Measurements from ENCODE around the gene XXYLT1. TPM values are rescaled to one million over a fixed set of nuclear protein-coding genes. Genes with fewer than 3 reads are reported as not detected.
A peak's percentile ranks its signal among the peaks of the same experiment; 100 is the strongest.

The XXYLT1 gene
- total and polyA plus RNA-seq, 9 of the 15 experiments (the other 6 are each of a cell fraction or from before 2014, with no cell fraction given): 1.9 to 18.9 (median 15.0) TPM

- TF ChIP-seq, protein P1, sequence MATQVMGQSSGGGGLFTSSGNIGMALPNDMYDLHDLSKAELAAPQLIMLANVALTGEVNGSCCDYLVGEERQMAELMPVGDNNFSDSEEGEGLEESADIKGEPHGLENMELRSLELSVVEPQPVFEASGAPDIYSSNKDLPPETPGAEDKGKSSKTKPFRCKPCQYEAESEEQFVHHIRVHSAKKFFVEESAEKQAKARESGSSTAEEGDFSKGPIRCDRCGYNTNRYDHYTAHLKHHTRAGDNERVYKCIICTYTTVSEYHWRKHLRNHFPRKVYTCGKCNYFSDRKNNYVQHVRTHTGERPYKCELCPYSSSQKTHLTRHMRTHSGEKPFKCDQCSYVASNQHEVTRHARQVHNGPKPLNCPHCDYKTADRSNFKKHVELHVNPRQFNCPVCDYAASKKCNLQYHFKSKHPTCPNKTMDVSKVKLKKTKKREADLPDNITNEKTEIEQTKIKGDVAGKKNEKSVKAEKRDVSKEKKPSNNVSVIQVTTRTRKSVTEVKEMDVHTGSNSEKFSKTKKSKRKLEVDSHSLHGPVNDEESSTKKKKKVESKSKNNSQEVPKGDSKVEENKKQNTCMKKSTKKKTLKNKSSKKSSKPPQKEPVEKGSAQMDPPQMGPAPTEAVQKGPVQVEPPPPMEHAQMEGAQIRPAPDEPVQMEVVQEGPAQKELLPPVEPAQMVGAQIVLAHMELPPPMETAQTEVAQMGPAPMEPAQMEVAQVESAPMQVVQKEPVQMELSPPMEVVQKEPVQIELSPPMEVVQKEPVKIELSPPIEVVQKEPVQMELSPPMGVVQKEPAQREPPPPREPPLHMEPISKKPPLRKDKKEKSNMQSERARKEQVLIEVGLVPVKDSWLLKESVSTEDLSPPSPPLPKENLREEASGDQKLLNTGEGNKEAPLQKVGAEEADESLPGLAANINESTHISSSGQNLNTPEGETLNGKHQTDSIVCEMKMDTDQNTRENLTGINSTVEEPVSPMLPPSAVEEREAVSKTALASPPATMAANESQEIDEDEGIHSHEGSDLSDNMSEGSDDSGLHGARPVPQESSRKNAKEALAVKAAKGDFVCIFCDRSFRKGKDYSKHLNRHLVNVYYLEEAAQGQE (IDR thresholded peaks at IDR 0.05; ENCODE audit: borderline replicate concordance): peak; percentile 96
- TF ChIP-seq, protein P1 (CRISPR knock-in tag; IDR thresholded peaks at IDR 0.05; ENCODE audit: low read depth): no peak; the same call in 1 of the 2 replicates
- TF ChIP-seq FOXK2 (conservative IDR thresholded peaks at IDR 0.05 in 1 of 2, IDR thresholded peaks at IDR 0.05 in 1 of 2; ENCODE audit: low read depth in 2 of 2): peak; percentile 23 to 66; a peak in 2 of 4 replicates
- TF ChIP-seq, protein P2, sequence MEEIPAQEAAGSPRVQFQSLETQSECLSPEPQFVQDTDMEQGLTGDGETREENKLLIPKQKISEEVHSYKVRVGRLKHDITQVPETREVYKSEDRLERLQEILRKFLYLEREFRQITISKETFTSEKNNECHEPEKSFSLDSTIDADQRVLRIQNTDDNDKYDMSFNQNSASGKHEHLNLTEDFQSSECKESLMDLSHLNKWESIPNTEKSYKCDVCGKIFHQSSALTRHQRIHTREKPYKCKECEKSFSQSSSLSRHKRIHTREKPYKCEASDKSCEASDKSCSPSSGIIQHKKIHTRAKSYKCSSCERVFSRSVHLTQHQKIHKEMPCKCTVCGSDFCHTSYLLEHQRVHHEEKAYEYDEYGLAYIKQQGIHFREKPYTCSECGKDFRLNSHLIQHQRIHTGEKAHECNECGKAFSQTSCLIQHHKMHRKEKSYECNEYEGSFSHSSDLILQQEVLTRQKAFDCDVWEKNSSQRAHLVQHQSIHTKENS (CRISPR knock-in tag; IDR thresholded peaks at IDR 0.05): no peak
- TF ChIP-seq SIN3A (IDR thresholded peaks at IDR 0.05; ENCODE audit: borderline replicate concordance in 2 of 2, control insufficient read depth in 1 of 2, low read depth in 2 of 2, low read length in 2 of 2): 0 out of 4 replicates have a peak, but pooled peaks of 1 of the 2 experiments have one; percentile 64
- TF ChIP-seq, protein P3, sequence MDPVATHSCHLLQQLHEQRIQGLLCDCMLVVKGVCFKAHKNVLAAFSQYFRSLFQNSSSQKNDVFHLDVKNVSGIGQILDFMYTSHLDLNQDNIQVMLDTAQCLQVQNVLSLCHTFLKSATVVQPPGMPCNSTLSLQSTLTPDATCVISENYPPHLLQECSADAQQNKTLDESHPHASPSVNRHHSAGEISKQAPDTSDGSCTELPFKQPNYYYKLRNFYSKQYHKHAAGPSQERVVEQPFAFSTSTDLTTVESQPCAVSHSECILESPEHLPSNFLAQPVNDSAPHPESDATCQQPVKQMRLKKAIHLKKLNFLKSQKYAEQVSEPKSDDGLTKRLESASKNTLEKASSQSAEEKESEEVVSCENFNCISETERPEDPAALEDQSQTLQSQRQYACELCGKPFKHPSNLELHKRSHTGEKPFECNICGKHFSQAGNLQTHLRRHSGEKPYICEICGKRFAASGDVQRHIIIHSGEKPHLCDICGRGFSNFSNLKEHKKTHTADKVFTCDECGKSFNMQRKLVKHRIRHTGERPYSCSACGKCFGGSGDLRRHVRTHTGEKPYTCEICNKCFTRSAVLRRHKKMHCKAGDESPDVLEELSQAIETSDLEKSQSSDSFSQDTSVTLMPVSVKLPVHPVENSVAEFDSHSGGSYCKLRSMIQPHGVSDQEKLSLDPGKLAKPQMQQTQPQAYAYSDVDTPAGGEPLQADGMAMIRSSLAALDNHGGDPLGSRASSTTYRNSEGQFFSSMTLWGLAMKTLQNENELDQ (CRISPR knock-in tag; IDR thresholded peaks at IDR 0.05; ENCODE audit: borderline replicate concordance): no peak
- TF ChIP-seq POLR3G (IDR thresholded peaks at IDR 0.05; ENCODE audit: extremely low read depth, insufficient read length, insufficient replicate concordance): no peak
- TF ChIP-seq ZFPM2 (CRISPR knock-in tag; IDR thresholded peaks at IDR 0.05): no peak
- TF ChIP-seq SNIP1 (IDR thresholded peaks at IDR 0.05; ENCODE audit: low read depth): no peak
- TF ChIP-seq ZNF165 (CRISPR knock-in tag; IDR thresholded peaks at IDR 0.05; ENCODE audit: borderline replicate concordance): no peak
- TF ChIP-seq MTA3 (IDR thresholded peaks at IDR 0.05; ENCODE audit: borderline replicate concordance): peak; percentile 46; the same call in 1 of the 2 replicates
- no peak for TF ChIP-seq ZNF717 (CRISPR knock-in tag; IDR thresholded peaks at IDR 0.05)
- TF ChIP-seq HDAC3 (IDR thresholded peaks at IDR 0.05; ENCODE audit: borderline replicate concordance, partially characterized antibody): peak; percentile 6
- no peak for TF ChIP-seq CHD4 (IDR thresholded peaks at IDR 0.05; ENCODE audit: insufficient read depth, insufficient replicate concordance, low read depth, low read length, poor library complexity, severe bottlenecking)
- no peak for TF ChIP-seq BMI1 (IDR thresholded peaks at IDR 0.05; ENCODE audit: low read length)
These were observed 668 bp upstream of the XXYLT1 start (continued) for GRCh38 chr3:195271410-195272243.

Measured in K562 (cell line).